Measurements from ENCODE around the gene TOGARAM1.
"Not testable (repeated sequence)": the region's sequence is repeated elsewhere in the genome, so short reads cannot be mapped to it uniquely, and the experiment has no call there.

TOGARAM1 gene

DNA sequence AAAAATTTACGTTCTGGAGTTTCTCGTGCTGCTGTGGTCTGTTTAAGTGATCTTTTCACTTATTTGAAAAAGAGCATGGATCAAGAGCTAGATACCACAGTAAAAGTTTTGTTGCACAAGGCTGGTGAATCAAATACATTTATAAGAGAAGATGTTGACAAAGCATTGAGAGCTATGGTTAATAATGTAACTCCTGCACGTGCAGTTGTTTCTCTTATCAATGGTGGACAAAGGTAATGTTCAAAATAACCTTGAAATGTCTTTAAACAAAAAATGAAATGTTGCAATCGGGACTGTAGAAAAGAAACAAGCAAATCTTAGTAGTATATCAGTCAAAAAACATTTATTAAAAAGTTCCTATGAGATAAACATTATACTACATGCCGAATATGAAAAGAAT lies 82.6 kb downstream of the TOGARAM1 start:
- no peak for DNase-seq (ENCODE audit: low read depth)

DNA sequence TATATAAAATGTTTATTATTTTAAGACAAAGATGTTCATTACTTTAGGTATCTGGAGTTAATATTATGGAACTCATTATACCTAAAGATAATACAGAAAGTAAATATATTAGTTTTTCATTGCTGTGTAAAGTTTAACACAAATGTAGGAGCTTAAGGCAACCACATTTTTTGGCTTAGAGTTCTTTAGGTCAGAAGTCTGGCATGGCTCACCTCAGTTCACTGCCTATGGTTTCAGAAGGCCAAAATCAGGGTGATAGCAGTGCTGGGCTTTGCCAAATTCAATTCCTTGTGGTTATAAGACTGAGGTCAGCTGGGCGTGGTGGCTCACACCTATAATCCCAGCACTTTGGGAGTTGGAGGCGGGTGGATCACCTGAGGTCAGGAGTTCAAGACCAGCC lies 86.4 kb downstream of the TOGARAM1 start:
- DNase-seq (ENCODE audit: low read depth), result no peak

DNA sequence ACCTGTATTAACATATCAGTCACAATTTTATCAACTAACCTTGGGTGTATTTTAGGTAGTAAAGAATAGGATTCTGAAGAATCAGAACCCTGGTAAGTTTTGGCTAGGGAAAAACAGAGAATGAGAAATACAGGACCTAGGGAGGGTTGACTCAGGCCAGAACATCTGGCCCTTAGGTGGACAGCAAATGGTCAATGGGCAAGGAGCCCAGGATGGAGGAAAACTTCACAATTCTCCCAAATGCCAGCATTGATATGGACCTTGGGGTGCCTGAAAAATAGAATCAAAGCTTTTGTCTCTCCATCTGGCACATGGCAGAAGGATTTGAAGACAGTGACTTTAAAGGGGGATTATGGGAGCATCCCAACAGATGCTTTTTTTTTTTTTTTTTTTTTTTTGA lies 89.2 kb downstream of the TOGARAM1 start:
- no peak for DNase-seq (ENCODE audit: low read depth)

DNA sequence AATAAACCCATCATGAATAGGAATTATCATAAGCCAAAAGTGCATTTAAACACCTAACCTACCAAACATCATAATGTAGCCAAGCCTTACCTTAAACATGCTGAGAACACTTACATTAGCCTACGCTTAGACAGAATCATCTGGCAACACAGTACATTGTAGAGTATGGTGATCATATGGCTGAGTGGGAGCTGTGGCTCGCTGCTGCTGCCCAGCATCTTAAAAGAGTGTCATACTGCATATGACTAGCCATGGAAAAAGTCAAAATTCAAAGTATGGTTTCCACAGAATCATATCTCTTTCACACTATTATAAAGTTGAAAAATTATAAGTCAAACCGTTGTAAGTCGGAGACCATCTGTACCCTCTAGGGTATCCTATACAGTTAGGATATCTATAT lies 89.9 kb downstream of the TOGARAM1 start:
- no peak for DNase-seq (ENCODE audit: low read depth)

DNA sequence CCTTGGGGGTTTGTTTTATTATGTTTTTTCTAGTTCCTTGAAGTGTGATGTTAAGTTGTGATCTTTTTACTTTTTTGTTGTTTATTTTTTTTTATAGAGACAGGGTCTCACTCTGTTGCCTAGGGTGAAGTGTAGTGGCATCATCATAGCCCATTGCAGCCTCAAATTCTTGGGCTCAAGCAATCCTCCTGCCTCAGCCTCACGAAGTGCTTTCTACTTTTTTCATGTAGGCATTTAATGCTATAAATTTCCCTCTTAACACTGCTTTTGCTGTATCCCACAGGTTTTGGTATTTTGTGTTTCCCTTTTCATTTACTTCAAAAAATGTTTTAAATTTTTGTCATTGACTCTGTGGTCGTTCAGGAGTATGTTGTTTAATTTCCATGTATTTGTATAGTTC lies 95.4 kb downstream of the TOGARAM1 start:
- DNase-seq (ENCODE audit: low read depth), result no peak

DNA sequence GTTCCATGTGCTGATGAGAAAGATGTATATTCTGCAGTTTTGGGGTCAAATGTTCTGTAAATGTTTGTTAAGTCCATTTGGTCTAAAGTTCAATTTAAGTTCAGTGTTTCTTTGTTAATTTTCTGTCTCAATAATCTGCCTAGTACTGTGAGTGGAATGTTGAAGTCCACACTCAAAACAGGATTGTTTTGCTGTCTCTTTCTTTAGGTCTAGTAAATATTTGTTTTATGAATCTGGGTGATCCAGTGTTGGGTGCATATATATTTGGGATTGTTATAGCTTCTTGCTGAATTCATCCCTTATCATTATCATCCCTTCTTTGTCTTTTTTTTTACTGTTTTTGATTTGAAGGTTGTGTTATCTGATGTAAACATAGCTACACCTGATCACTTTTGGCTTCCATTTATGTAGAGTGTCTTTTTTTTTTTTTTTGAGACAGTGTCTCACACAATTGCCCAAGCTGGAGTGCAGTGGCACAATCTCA lies 95.9 kb downstream of the TOGARAM1 start:
- no peak for DNase-seq (ENCODE audit: low read depth)

DNA sequence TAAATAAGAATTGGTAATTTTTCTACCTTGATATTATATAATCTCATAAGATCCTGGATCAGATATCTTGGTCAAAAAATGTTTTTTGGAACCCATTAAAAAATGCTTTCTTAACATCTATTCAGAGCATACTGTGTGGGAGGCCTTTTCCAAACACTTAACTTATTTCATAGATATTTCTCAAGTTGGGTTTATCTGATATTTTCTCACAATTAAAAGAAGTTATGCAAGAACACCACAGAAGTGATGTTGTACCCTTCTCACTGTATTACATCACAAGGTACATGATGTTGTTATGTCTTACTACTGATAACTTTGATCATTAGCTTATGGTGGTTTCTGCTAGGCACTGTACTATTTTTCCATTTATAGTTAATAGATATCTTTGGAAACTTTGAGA lies 98.6 kb downstream of the TOGARAM1 start:
- DNase-seq (ENCODE audit: low read depth), result peak; percentile 64

DNA sequence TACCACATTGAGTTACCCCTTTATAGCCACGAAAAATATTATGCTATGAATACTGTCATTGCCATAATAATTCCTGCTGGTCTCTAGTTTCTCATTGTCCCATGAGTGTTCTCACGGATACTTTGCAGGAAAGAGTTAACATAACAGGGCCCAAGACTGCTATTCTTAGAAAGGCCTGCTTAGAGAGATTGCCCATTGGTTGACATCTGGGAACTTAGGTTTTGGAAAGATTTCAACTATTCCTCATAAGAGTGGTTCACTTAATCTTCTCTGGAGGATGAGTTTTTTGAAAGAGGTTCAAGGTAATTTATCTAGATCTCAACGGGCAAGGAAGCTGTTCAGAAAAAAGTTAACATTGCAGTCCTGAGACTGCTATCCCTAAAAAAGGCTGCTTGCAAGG lies 103.5 kb downstream of the TOGARAM1 start:
- DNase-seq (ENCODE audit: low read depth), result peak; percentile 90

DNA sequence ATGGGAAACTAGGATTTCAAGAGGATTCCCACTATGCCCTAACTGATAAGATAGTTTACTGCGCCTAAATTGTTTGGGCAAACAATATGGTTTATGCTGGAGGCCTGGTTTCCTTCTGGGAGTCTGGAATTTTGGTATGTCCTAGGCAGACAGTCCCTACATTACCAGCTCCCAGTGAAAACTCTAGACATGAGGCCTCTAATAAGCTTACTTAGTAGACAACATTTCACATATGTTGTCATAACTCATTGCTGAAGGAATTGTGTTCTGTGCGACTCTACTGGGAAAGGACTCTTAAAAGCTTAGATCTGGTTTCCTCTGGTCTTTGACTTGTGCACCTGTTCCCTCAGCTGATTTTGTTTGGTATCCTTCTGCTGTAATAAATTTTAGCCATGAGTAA lies 104.0 kb downstream of the TOGARAM1 start:
- DNase-seq (ENCODE audit: low read depth), result no peak

DNA sequence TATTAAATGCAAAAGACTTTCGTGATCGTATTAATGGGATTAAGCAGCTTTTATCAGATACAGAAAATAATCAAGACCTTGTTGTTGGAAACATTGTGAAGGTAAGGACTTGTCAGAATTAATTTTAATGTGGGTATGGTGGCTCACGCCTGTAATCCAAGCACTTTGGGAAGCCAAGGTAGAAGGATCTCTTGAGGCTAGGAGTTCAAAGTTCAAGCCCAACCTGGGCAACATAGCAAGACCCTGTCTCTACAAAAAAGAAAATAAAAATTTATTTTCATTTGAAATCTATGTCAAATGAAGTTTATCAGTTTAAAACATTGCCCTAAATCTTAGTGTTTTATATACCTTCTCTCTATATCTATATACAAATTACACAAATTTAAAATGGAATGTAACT lies 104.7 kb downstream of the TOGARAM1 start:
- DNase-seq (ENCODE audit: low read depth), result no peak

DNA sequence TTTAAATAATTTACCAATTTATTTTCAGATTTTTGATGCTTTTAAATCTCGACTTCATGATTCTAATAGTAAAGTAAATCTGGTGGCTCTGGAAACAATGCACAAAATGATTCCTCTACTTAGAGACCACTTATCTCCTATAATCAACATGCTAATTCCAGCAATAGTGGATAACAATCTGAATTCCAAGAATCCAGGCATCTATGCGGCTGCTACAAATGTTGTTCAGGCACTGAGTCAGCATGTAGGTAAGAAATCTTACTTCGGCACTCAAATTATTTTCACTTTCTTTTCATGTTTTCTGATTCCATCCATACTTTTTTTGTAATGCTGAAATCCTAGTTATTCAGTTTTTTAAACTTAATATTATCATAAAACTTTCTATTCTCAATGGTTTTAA lies 106.4 kb downstream of the TOGARAM1 start:
- peak; percentile 56 for DNase-seq (ENCODE audit: low read depth)

DNA sequence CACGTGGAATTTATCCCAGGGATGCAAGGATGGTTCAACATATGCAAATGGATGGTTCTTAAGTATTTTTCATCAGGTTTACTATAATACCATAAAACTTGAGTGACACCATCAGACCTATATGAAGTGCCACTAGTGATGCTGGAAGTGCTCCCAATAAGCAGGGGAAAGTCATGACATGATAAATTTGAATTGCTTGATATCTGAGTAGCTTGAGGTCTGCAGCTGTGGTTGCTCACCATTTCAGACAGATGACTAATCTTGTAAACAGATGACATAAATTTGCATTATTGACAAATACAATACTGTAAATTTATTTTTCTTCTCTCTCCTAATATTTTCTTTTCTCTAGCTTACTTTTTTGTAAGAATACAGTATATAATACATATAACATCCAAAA lies 108.2 kb downstream of the TOGARAM1 start:
- peak; percentile 42 for DNase-seq (ENCODE audit: low read depth)

DNA sequence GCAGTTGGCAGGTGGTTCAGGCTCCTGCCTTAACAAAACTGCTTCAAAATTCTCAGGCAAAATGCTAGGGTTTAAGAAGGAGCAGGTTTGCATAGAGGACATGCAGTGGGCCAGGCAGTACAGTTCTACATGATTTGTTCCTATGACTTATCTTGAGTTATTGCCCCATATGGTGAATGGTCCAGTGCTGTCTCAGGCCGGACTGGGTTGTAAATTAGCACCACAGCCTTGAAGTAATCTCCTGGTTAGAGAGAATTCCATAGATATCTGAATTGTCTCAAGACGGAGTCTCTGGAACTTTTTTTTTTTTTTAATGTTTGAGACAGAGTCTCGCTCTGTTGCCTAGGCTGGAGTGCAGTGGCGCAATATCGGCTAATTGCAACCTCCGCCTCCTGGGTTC lies 110.1 kb downstream of the TOGARAM1 start:
- peak; percentile 97 for DNase-seq (ENCODE audit: low read depth)

DNA sequence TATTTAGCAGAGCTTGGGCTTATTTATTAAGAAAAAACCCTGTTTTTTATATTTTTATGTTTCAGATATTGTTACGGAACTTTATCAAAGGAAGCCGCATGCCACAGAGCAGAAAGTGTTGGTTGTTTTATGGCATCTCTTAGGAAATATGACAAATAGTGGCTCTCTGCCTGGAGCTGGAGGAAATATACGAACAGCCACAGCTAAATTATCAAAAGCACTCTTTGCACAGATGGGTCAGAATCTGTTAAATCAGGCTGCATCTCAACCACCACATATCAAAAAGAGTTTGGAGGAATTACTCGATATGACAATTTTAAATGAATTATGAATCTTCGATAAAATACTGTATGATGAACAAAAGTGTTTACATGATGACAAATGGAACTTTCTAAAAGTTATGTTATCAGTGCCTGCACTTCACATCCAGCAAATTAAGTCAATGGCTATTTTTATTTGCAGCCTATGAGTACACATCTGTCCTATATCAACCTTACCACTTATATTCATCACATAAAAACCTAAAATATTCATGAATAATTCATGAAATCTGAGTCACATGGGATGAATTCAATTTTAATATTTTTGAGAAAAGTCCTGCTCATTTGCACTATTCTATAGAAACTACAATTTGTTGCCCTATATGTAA lies 111.4 kb downstream of the TOGARAM1 start:
- no peak for DNase-seq (ENCODE audit: low read depth)

DNA sequence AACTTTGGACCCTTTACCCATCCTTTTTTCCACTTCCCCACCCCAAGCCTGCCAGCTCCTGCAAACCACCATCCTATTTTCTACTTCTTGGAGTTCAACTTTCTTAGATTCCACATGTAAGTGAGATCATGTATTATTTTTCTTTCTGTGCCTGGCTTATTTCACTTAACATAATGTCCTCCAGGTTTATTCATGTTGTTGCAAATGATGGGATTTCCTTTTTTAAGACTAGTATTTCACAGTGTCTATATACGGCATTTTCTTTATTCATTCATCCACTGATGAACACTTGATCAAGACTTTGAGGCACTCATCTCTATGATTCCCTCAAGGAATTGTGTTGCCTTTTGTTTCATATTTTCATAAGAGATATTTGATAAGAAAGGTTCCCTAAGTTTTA lies 116.3 kb downstream of the TOGARAM1 start:
- DNase-seq (ENCODE audit: low read depth), result no peak

DNA sequence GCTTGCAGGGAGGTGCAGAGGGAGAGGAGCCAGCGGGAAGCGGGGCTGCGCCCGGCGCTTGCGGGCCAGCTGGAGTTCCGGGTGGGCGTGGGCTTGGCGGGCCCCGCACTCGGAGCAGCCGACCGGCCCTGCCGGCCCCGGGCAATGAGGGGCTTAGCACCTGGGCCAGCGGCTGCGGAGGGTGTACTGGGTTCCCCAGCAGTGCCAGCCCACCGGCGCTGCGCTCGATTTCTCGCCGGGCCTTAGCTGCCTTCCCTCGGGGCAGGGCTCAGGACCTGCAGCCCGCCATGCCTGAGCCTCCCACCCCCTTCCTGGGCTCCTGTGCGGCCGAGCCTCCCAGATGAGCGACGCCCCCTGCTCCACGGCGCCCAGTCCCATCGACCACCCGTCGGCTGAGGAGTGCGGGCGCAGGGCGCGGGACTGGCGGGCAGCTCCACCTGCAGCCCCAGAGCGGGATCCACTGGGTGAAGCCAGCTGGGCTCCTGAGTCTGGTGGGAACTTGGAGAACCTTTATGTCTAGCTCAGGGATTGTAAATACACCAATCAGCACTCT lies 118.5 kb downstream of the TOGARAM1 start:
- DNase-seq (ENCODE audit: low read depth), result not testable (repeated sequence)

DNA sequence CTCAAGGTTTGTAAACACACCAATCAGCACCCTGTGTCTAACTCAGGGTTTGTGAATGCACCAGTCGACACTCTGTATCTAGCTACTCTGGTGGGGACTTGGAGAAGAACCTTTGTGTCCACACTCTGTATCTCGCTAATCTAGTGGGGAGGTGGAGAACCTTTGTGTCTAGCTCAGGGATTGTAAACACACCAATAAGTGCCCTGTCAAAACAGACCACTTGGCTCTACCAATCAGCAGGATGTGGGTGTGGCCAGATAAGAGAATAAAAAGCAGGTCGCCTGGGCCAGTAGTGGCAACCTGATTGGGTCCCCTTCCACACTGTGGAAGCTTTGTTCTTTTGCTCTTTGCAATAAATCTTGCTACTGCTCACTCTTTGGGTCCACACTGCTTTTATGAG lies 119.1 kb downstream of the TOGARAM1 start:
- not testable (repeated sequence) for DNase-seq (ENCODE audit: low read depth)

DNA sequence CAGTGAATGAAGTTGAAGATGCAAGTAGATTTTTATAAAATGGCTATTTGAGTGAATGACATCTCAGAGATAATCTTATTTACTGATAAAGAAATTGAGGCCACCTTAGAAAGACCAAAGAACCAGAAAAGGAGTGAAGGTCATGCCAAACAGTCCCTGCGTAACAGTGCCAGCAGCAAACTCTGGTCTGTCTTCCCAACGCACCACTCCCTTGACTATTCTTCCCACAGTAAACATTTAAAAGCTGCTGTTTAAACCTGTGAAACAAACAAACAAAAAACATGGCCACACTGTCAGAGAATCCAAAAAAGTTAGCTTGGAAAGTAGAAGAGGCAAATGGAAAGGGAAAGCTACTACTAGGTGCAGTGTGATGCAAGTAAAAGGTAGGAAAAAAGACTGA lies 120.4 kb downstream of the TOGARAM1 start:
- DNase-seq (ENCODE audit: low read depth), result no peak

DNA sequence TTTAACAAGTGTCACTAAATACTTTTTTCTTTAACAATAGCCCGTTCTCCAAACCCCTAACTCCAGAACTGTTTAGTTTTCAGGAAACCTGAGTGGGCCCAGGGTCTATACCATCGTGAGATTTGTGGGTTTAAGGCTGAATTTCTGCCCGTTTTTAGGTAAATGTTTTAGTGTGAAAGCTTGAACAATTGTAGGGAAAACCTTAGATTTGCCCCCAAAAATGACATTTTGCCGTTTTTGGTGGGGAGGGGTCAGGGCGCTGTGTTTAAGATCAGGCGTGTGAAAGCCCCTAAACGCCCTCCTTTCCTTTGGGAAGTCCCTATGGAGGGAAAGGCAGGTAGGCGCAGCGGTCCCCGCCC lies 121.6 kb downstream of the TOGARAM1 start:
- no peak for DNase-seq (ENCODE audit: low read depth)

DNA sequence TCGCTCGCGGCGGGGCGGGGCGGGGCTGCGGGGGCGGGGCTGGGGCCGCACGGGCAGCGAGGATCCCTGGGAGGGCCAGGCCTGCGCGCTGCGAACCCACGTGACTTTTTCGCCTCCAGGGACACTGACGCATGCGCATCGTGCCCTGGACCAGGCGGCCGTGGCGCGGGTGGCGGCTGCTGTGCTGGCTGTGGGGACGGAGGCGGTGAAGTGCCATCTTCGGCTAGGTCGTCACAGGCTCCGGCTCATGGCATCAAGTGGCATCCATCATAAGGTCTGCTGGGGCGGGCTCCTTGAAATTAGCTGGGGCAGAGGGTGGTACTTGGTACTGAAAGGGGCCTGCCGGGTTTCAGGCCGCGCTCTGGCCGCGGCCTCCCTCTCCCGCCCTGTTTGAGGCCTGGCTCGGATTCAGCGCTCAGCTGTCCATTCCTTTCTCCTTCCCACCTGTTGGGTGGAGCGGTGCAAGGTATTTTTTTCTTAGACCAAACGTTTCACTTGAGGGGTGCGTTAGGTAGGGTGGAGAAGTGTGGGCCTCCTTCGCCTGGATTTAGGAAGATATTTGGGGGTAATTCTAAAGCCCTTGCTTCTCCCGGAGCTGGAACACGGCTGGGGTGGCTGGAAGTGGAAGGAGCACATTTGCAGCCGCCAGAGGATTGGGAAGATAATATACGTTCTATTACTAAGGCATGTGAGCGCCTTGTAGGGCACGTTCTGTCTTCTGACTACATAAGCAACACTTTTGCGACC lies 122.2 kb downstream of the TOGARAM1 start, which contains the start of gene PRPF39:
Gene PRPF39 (plus strand): TSS at position 141 of the 747 bp plus-strand sequence. CDS start 11,124 bp downstream, outside the sequence.
- peak; percentile 82 for DNase-seq (ENCODE audit: low read depth)

DNA sequence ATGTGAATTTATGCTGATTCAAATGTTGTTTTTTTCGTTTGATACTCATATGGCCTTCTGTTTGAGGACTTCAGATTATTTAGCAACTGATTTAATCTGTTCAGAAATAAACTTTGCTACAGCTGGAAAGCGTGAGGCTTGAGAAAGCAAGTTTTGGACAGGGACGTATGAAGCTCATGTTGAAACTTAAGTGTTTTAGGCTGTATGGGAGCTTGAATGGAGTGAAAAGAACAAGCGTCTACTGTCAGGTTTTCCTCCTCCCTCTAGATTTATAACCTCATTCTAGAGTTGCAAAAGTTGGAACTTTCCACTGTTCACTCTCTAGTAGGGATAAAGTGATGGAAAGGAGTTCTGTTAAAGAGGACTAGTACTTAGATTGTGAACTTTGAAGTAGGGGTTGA lies 123.0 kb downstream of the TOGARAM1 start:
- DNase-seq (ENCODE audit: low read depth), result peak; percentile 81

DNA sequence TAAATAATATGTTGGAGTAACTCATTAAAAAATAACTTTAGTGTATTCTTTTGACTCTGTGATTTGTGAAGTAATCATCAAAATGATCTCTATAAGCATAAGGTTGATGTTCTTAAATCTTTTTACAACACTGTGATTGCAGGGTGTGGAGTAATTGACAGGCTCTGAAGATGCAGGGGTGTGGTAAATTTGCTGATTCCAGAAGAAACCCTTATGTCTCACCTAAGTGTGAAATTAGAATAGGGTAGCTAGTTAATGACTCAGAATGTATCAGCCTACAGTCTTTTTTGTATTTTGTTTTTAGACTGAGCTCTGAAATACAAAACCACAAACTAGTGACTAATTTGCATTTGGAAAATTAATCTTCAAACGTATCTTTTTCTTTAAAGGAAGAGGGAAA lies 127.8 kb downstream of the TOGARAM1 start:
- peak; percentile 58 for DNase-seq (ENCODE audit: low read depth)

DNA sequence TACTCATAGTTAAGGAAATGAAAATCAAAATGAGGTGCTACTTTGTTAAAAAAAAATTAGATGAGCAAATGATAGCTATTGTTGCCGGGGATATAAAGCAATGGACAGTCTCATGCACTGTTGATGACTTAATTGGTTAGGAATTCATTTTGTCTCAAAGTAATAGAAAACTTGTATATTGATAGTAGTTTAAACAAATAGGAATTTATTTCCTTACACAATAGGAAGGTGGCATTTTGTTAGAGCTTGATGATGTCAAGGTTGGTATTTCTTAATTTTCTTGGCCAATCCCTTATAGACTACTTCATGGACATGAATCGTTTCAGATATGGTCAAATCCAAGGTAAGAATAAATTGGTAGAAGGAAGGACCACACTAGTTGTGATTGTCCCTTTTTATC lies 129.7 kb downstream of the TOGARAM1 start:
- DNase-seq (ENCODE audit: low read depth), result peak; percentile 26
